HepG2 (cell line): ENCODE data around the gene CUL9.

Experiments
- HDAC6 ChIP-seq: fragments of 200-600 bp; sonication (generic); IDR thresholded peaks from 2 replicates; pipeline ENCODE4 v1.7.0; 2017; ENCODE audit warnings: mild to moderate bottlenecking, antibody characterized with exemption, low read length, low read depth
- TBP ChIP-seq: sonication (generic); formaldehyde crosslinking; IDR thresholded peaks from 2 replicates; pipeline ENCODE4 v1.5.0; 2020; ENCODE audit warnings: missing genetic modification reagents
- ZNF761 ChIP-seq: sonication (generic); formaldehyde crosslinking; conservative IDR thresholded peaks from 2 replicates; pipeline ENCODE4 v1.4.0; 2020; ENCODE audit warnings: mild to moderate bottlenecking, missing genetic modification reagents
- ZNF883 ChIP-seq: sonication (generic); formaldehyde crosslinking; IDR thresholded peaks from 2 replicates; pipeline ENCODE4 v1.5.1; 2020; ENCODE audit warnings: mild to moderate bottlenecking, missing genetic modification reagents; ENCODE audit errors: not compliant biosample characterization

DNA sequence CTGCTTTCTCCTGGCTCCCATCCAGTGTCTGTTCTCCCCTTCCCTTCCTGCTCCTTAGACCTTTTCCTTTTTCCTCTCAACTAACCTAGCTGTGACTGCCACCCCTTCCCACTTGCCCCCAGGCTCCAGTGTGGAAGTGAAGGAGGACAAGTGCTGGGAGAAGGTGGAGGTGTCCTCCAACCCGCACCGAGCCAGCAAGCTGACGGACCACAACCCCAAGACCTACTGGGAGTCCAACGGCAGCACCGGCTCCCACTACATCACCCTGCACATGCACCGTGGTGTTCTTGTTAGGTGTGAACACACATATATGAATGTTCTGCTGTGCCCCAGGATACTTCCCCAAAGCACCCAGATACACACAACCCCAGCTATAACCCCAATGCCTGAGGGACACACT is 18.5 kb downstream of the CUL9 start:
- TF ChIP-seq HDAC6: no peak
- no peak for TF ChIP-seq TBP
- no peak for TF ChIP-seq ZNF883 (CRISPR knock-in tag)
- TF ChIP-seq ZNF761: no peak
